ENCODE data around the gene EPAS1. TPM values are rescaled to one million over a fixed set of nuclear protein-coding genes. Genes with fewer than 3 reads are reported as not detected.

EPAS1 gene
- total RNA-seq, 3 donors from 2014 or later, result 92.5 to 274 (median 229) TPM

GRCh38 chr2:46367286-46367685 lies 70.1 kb downstream of the EPAS1 start:
- no peak overlapping the region for H3K27ac ChIP-seq
- no peak for DNase-seq (ENCODE audit: low spot score in 2 of 2)
- H3K27me3 ChIP-seq, result no peaks in the 10 kb centered on the region
- no peak for TF ChIP-seq POLR2A (IDR thresholded peaks at IDR 0.05)
- TF ChIP-seq POLR2AphosphoS5 (IDR thresholded peaks at IDR 0.05), result no peak
- TF ChIP-seq CTCF (IDR thresholded peaks at IDR 0.05), result no peak
- no peak overlapping the region for H3K4me3 ChIP-seq
- no peaks in the 10 kb centered on the region for H3K36me3 ChIP-seq
- H3K9me3 ChIP-seq, result no peaks in the 10 kb centered on the region
- intact Hi-C loops (cut with DNase I; ENCODE audit: low total_unique reads), result loop anchor here (2.0 kb wide), 1 partner anchor 30 kb away; no protein-coding TSS in a partner anchor
- no peaks in the 10 kb centered on the region for H3K4me1 ChIP-seq

- H3K36me3 ChIP-seq, result no peaks in the 10 kb centered on the region
- intact Hi-C loops (cut with DNase I; ENCODE audit: low total_unique reads), result no loop called here
Observed at GRCh38 chr2:46368401-46368800, 71.2 kb downstream of the EPAS1 start.

GRCh38 chr2:46369783-46370182 lies 72.6 kb downstream of the EPAS1 start:
- no peaks in the 10 kb centered on the region for H3K4me1 ChIP-seq
- intact Hi-C loops (cut with DNase I; ENCODE audit: low total_unique reads), result no loop called here
- no peak for DNase-seq (ENCODE audit: low spot score in 2 of 2)

More at GRCh38 chr2:46368401-46368800, 71.2 kb downstream of the EPAS1 start:
- Histone ChIP-seq H3K4me1 (no peaks in the 10 kb centered on the region), H3K9me3 (no peaks in the 10 kb centered on the region), H3K27me3 (no peaks in the 10 kb centered on the region), H3K4me3 (no peak overlapping the region), H3K27ac (no peak overlapping the region)
- DNase-seq (ENCODE audit: low spot score in 2 of 2), result no peak
- TF ChIP-seq POLR2AphosphoS5 (IDR thresholded peaks at IDR 0.05) (no peak), CTCF (IDR thresholded peaks at IDR 0.05) (no peak), POLR2A (IDR thresholded peaks at IDR 0.05) (no peak)

GRCh38 chr2:46371854-46372253 lies 74.6 kb downstream of the EPAS1 start:
- DNase-seq (ENCODE audit: low spot score in 2 of 2), result no peak
- Histone ChIP-seq H3K36me3 (no peaks in the 10 kb centered on the region), H3K9me3 (no peaks in the 10 kb centered on the region), H3K4me3 (no peak overlapping the region), H3K27ac (no peak overlapping the region), H3K27me3 (no peaks in the 10 kb centered on the region), H3K4me1 (no peaks in the 10 kb centered on the region)
- intact Hi-C loops (cut with DNase I; ENCODE audit: low total_unique reads), result no loop called here
- TF ChIP-seq CTCF (IDR thresholded peaks at IDR 0.05) (no peak), POLR2AphosphoS5 (IDR thresholded peaks at IDR 0.05) (no peak), POLR2A (IDR thresholded peaks at IDR 0.05) (no peak)

More at GRCh38 chr2:46369783-46370182, 72.6 kb downstream of the EPAS1 start:
- no peaks in the 10 kb centered on the region for H3K27me3 ChIP-seq
- no peak overlapping the region for H3K27ac ChIP-seq
- TF ChIP-seq POLR2AphosphoS5 (IDR thresholded peaks at IDR 0.05) (no peak), POLR2A (IDR thresholded peaks at IDR 0.05) (no peak), CTCF (IDR thresholded peaks at IDR 0.05) (no peak)
- no peak overlapping the region for H3K4me3 ChIP-seq
- H3K36me3 ChIP-seq, result no peaks in the 10 kb centered on the region
- H3K9me3 ChIP-seq, result no peaks in the 10 kb centered on the region

GRCh38 chr2:46372475-46372874 lies 75.3 kb downstream of the EPAS1 start:
- TF ChIP-seq POLR2AphosphoS5 (IDR thresholded peaks at IDR 0.05) (no peak), CTCF (IDR thresholded peaks at IDR 0.05) (no peak)
- H3K36me3 ChIP-seq, result no peaks in the 10 kb centered on the region
- intact Hi-C loops (cut with DNase I; ENCODE audit: low total_unique reads), result no loop called here
- no peak overlapping the region for H3K27ac ChIP-seq
- H3K27me3 ChIP-seq, result no peaks in the 10 kb centered on the region
- no peaks in the 10 kb centered on the region for H3K9me3 ChIP-seq
- no peak for DNase-seq (ENCODE audit: low spot score in 2 of 2)
- H3K4me3 ChIP-seq, result no peak overlapping the region
- no peaks in the 10 kb centered on the region for H3K4me1 ChIP-seq

All from breast epithelium (tissue), 4 donors.